Nephron progenitor cell (in vitro differentiated cells): ENCODE results near the gene UGP2.
"Not testable (repeated sequence)": the region's sequence is repeated elsewhere in the genome, so short reads cannot be mapped to it uniquely, and the experiment has no call there.

Experiments
- DNase-seq: peaks from one replicate; pipeline ENCODE4 v3.0.0; 2021
- H3K27ac Mint-ChIP-seq: 2 replicates; pipeline ENCODE4 v1.8.0; 2021; ENCODE audit warnings: mild to moderate bottlenecking, moderate library complexity, mixed read lengths
- H3K27me3 Mint-ChIP-seq: 2 replicates; pipeline ENCODE4 v1.8.0; 2021; ENCODE audit warnings: mild to moderate bottlenecking, low read depth, mixed read lengths; ENCODE audit not compliant: poor library complexity
- H3K36me3 Mint-ChIP-seq: 2 replicates; pipeline ENCODE4 v1.8.0; 2021; ENCODE audit warnings: low read depth, mixed read lengths
- H3K4me1 Mint-ChIP-seq: 2 replicates; pipeline ENCODE4 v1.8.0; 2021; ENCODE audit warnings: mixed read lengths
- H3K4me3 Mint-ChIP-seq: 2 replicates; pipeline ENCODE4 v1.8.0; 2021; ENCODE audit warnings: mild to moderate bottlenecking, moderate library complexity, mixed read lengths
- H3K9me3 Mint-ChIP-seq: 2 replicates; pipeline ENCODE4 v1.8.0; 2021; ENCODE audit warnings: mild to moderate bottlenecking, moderate library complexity, mixed read lengths
- CTCF ChIP-seq: fragments of 200-600 bp; sonication (generic); IDR thresholded peaks from 2 replicates; pipeline ENCODE4 v1.5.0; 2021; ENCODE audit warnings: antibody characterized with exemption

Gene UGP2

DNA sequence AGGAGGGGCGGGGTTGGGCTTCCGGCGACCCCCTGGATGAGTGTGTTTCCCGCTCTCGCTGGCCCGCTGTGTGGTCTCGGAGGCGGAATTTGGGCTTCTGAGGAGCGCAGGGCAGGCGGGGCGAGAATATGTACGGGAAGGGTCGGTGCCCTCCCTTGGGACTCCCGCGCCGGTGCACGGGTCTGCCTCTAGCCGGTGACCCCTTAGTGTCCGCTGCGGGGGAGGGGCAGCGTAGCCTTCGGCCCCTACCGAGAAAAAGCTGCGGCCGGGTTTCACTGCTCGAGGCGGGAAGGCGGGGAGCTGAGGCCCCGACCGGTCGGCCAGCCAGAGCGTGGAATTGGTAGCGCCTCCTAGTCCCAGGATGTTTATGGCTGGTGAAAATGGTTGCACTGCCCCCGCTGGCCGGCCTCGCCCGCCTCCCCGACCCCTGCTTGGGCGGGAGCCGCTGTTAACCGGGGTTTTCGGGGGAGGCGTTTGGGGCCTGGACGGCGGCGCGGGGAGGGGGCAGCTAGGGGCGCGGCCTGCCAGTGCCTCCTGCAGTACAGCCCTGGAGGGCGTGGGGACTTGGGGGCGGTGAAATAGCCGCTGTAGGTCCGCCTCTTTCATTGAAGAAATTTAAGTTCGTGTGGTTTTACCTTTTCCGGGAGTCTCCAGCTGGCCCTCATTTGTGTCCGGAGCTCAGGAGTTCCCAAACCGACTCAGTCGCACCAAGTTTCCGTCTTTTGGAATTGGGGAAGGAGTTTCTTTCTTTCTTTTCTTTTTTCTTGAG is at the start of gene UGP2:
UGP2 (plus strand) TSS at position 643 of the 769 bp plus-strand sequence. CDS start 290 bp downstream, outside the sequence.
- no peak for TF ChIP-seq CTCF
- DNase-seq, result peak; percentile 84
- Mint-ChIP-seq H3K36me3 (no peaks in the 10 kb centered on the region), H3K4me3 (peak within 1 kb of the TSS; percentile 99), H3K27me3 (no peaks in the 10 kb centered on the region), H3K4me1 (peaks cover 44% of the 10 kb centered on the region), H3K9me3 (no peaks in the 10 kb centered on the region), H3K27ac (peak within 1 kb of the TSS; percentile 99)

DNA sequence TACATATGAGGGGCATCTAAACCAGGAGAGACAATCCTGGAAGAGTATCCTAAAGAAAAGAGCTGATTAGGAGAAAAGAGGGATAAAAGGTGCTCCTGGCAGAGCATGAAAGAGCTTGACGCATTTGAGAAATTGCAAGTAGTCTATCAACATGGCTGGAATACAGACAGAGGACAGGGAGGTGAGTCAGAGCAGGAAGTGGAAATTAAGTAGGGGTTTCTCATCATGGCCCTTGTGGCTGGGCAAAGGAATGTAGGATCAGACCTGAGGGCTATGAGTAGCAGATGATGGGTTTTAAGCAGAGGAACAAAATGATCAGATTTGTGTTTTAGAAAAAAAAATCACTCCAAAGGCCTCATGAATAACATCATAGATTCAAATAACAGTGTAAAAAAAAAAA is 49.2 kb upstream of the UGP2 start:
- Mint-ChIP-seq H3K9me3 (no peaks in the 10 kb centered on the region), H3K27me3 (no peaks in the 10 kb centered on the region), H3K4me1 (no peaks in the 10 kb centered on the region), H3K36me3 (no peaks in the 10 kb centered on the region), H3K4me3 (no peak overlapping the region), H3K27ac (peak overlapping the region; percentile 54)
- no peak for DNase-seq
- no peak for TF ChIP-seq CTCF

GRCh38 chr2:63796366-63796765 is 45.3 kb upstream of the UGP2 start:
- TF ChIP-seq CTCF, result no peak
- H3K4me1 Mint-ChIP-seq, result no peaks in the 10 kb centered on the region
- no peaks in the 10 kb centered on the region for H3K9me3 Mint-ChIP-seq
- no peaks in the 10 kb centered on the region for H3K27me3 Mint-ChIP-seq
- H3K4me3 Mint-ChIP-seq, result no peak overlapping the region
- peak overlapping the region; percentile 66 for H3K27ac Mint-ChIP-seq
- DNase-seq, result no peak
- H3K36me3 Mint-ChIP-seq, result no peaks in the 10 kb centered on the region

GRCh38 chr2:63796796-63797195 is 44.9 kb upstream of the UGP2 start:
- no peaks in the 10 kb centered on the region for H3K4me1 Mint-ChIP-seq
- H3K36me3 Mint-ChIP-seq, result no peaks in the 10 kb centered on the region
- no peaks in the 10 kb centered on the region for H3K9me3 Mint-ChIP-seq
- no peak for DNase-seq
- no peak overlapping the region for H3K27ac Mint-ChIP-seq
- H3K4me3 Mint-ChIP-seq, result no peak overlapping the region
- no peak for TF ChIP-seq CTCF
- no peaks in the 10 kb centered on the region for H3K27me3 Mint-ChIP-seq

- no peak for DNase-seq
- Mint-ChIP-seq H3K9me3 (peaks cover 15% of the 10 kb centered on the region), H3K36me3 (no peaks in the 10 kb centered on the region), H3K27ac (no peak overlapping the region), H3K27me3 (no peaks in the 10 kb centered on the region), H3K4me3 (no peak overlapping the region), H3K4me1 (no peaks in the 10 kb centered on the region)
- TF ChIP-seq CTCF, result no peak
Observed at GRCh38 chr2:63801455-63801854, 40.2 kb upstream of the UGP2 start.

GRCh38 chr2:63805412-63805811 is 36.3 kb upstream of the UGP2 start:
- peaks cover 32% of the 10 kb centered on the region for H3K9me3 Mint-ChIP-seq
- H3K4me3 Mint-ChIP-seq, result no peak overlapping the region
- H3K4me1 Mint-ChIP-seq, result no peaks in the 10 kb centered on the region
- no peak overlapping the region for H3K27ac Mint-ChIP-seq
- no peak for DNase-seq
- H3K27me3 Mint-ChIP-seq, result peaks cover 3% of the 10 kb centered on the region
- TF ChIP-seq CTCF, result no peak
- H3K36me3 Mint-ChIP-seq, result peaks cover 4% of the 10 kb centered on the region

- H3K4me1 Mint-ChIP-seq, H3K4me3 Mint-ChIP-seq, H3K27me3 Mint-ChIP-seq, DNase-seq, H3K36me3 Mint-ChIP-seq, H3K27ac Mint-ChIP-seq: not testable (repeated sequence)
- peaks cover 32% of the 10 kb centered on the region for H3K9me3 Mint-ChIP-seq
Observed at GRCh38 chr2:63808036-63808435, 33.7 kb upstream of the UGP2 start.

GRCh38 chr2:63808911-63809310 is 32.8 kb upstream of the UGP2 start:
- H3K4me1 Mint-ChIP-seq, H3K27me3 Mint-ChIP-seq, H3K36me3 Mint-ChIP-seq, DNase-seq, H3K4me3 Mint-ChIP-seq, H3K27ac Mint-ChIP-seq: not testable (repeated sequence)
- peaks cover 32% of the 10 kb centered on the region for H3K9me3 Mint-ChIP-seq
